CD4-positive, alpha-beta memory T cell (primary cell): ENCODE measurements around the gene MAPKAPK3. TPM values are rescaled to one million over a fixed set of nuclear protein-coding genes. Genes with fewer than 3 reads are reported as not detected.

ENCODE experiments used
- CTCF ChIA-PET: fragments of 350-600 bp; sonication (Branson Sonifier 250); formaldehyde crosslinking; loops from one replicate; lab custom pipeline; 2021; ENCODE audit warnings: inconsistent platforms; ENCODE audit not compliant: partially characterized antibody; lab: Charles Lee
- POLR2A ChIA-PET: fragments of 350-600 bp; sonication (Branson Sonifier 250); formaldehyde crosslinking; loops from one replicate; lab custom pipeline; 2021; ENCODE audit not compliant: partially characterized antibody; lab: Charles Lee
- DNase-seq, 5 donors: peaks; one replicate each; pipeline versions ENCODE4 v3.0.0 to v3.0.0-alpha.2; 2020 to 2022; ENCODE audit warnings: mixed read lengths in 1 of 5
- H3K27ac ChIP-seq: one replicate; pipeline ENCODE4 v1.7.0; 2013; ENCODE audit warnings: low read depth, low read length
- H3K27me3 ChIP-seq: 2 replicates; pipeline ENCODE4 v1.7.0; 2013; ENCODE audit warnings: mild to moderate bottlenecking, low read length, moderate library complexity; ENCODE audit not compliant: insufficient read depth
- H3K36me3 ChIP-seq: 2 replicates; pipeline ENCODE4 v1.7.0; 2013; ENCODE audit warnings: mild to moderate bottlenecking, low read length, moderate library complexity; ENCODE audit not compliant: insufficient read depth
- H3K4me1 ChIP-seq: 2 replicates; pipeline ENCODE4 v1.7.0; 2013; ENCODE audit warnings: mild to moderate bottlenecking, low read length, moderate library complexity; ENCODE audit not compliant: insufficient read depth
- H3K4me3 ChIP-seq, 2 donors: one replicate each; pipeline ENCODE4 v1.7.0; 2013; ENCODE audit warnings: low read length in 2 of 2, mild to moderate bottlenecking in 1 of 2
- H3K9me3 ChIP-seq, 2 donors: one replicate each; pipeline ENCODE4 v1.7.0; 2013; ENCODE audit warnings: low read length in 2 of 2, control low read depth in 1 of 2; ENCODE audit not compliant: control insufficient read depth in 1 of 2
- H3K27ac Mint-ChIP-seq, 7 donors: one replicate each; pipeline ENCODE4 v1.8.0; 2020 to 2021; ENCODE audit warnings: mixed read lengths in 7 of 7, mild to moderate bottlenecking in 6 of 7, inconsistent platforms in 3 of 7, moderate library complexity in 3 of 7
- H3K27me3 Mint-ChIP-seq, 2 donors: one replicate each; pipeline ENCODE4 v1.8.0; 2020 to 2021; ENCODE audit warnings: mixed read lengths in 2 of 2
- H3K36me3 Mint-ChIP-seq, 2 donors: one replicate each; pipeline ENCODE4 v1.8.0; 2020 to 2021; ENCODE audit warnings: mixed read lengths in 2 of 2, inconsistent platforms in 1 of 2, mild to moderate bottlenecking in 1 of 2
- H3K4me1 Mint-ChIP-seq, 4 donors: one replicate each; pipeline ENCODE4 v1.8.0; 2020 to 2021; ENCODE audit warnings: mixed read lengths in 4 of 4, mild to moderate bottlenecking in 1 of 4
- H3K4me3 Mint-ChIP-seq, 8 donors: one replicate each; pipeline ENCODE4 v1.8.0; 2020 to 2021; ENCODE audit warnings: mixed read lengths in 8 of 8, mild to moderate bottlenecking in 7 of 8, moderate library complexity in 6 of 8, inconsistent platforms in 3 of 8
- H3K9me3 Mint-ChIP-seq, 8 donors: one replicate each; pipeline ENCODE4 v1.8.0; 2020 to 2021; ENCODE audit warnings: mixed read lengths in 8 of 8, mild to moderate bottlenecking in 5 of 8, inconsistent platforms in 3 of 8, moderate library complexity in 1 of 8
- intact Hi-C: fragments of 100-400 bp; cut with micrococcal nuclease; formaldehyde crosslinking; loops from one replicate; pipeline ENCODE4 v1.15.1; 2023
- polyA plus RNA-seq, 2 donors: library from polyadenylated mRNA; unstranded; fragments of 300-500 nt; fragmentation: Illumina TruSeq; gene quantifications; one replicate each; pipeline ENCODE4 v1.2.3, GENCODE V29; 2021
- total RNA-seq, 2 experiments: library from RNA; stranded (reverse); gene quantifications; one replicate each; pipeline ENCODE4 v1.2.3, GENCODE V29; 2021

The MAPKAPK3 gene
- 10 to 100 TPM; 36.4 to 40.1 TPM for total RNA-seq
- 10 to 100 TPM; 71.2 to 93.2 TPM for polyA plus RNA-seq

DNA sequence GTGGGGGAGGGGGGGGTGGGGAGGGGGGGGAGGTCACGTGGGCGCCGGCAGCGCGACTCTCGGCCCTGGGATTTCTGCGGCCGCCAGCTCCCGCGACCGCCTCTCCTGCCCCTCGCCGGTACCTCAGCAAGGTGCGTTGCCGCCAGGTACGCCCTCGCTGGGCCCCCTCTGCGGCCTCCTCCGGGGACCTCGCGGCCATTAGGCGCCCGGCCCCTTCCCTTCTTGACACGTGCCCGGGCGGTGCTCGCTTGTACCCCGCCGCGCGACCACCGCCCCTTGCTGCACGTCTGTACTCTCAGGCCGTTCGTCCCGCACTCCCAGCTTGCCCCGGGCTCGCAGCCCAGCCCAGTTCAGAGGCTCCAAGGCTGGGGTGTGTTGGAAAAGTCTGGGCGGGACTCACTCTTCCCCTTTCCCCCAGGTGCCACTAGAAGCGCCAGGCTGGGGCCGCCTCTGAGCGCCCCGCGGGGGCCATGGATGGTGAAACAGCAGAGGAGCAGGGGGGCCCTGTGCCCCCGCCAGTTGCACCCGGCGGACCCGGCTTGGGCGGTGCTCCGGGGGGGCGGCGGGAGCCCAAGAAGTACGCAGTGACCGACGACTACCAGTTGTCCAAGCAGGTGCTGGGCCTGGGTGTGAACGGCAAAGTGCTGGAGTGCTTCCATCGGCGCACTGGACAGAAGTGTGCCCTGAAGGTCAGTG, at the start of gene MAPKAPK3:
Gene MAPKAPK3 (plus strand): TSS at position 56 of the 696 bp plus-strand sequence. CDS start 415 bp downstream, at position 471.
- Mint-ChIP-seq H3K27ac (peak within 1 kb of the TSS; percentile 90 to 99 (median 94)), H3K4me3 (peak within 1 kb of the TSS; percentile 85 to 95 (median 92)), H3K36me3 (peaks cover 0 to 26% of the 10 kb centered on the region in 2 donors), H3K4me1 (peaks cover 49 to 82% (median 66%) of the 10 kb centered on the region in 4 donors), H3K27me3 (no peaks in the 10 kb centered on the region), H3K9me3 (no peaks in the 10 kb centered on the region)
- POLR2A ChIA-PET: interaction anchor here (0.8 to 26.0 kb wide), 19 partner anchors 9 to 1065 kb away, joined by 3 to 1072 read pairs (median 10); partner anchors contain the start of genes C3orf18, DOCK3, HEMK1 and MANF
- H3K27me3 ChIP-seq: no peaks in the 10 kb centered on the region
- intact Hi-C loops: loop anchor here (1.0 to 2.0 kb wide), 6 partner anchors 354 to 1054 kb away; partner anchors contain the start of genes DCAF1 and TEX264
- H3K27ac ChIP-seq: peak within 1 kb of the TSS; percentile 89
- no peak for DNase-seq
- H3K4me3 ChIP-seq: peak within 1 kb of the TSS; percentile 75 to 89
- CTCF ChIA-PET: interaction anchor here (1.0 to 24.7 kb wide), 24 partner anchors 7 to 1064 kb away, joined by 3 to 996 read pairs (median 8); partner anchors contain the start of genes C3orf18, DOCK3, HEMK1 and RBM15B
- H3K36me3 ChIP-seq: no peaks in the 10 kb centered on the region
- H3K4me1 ChIP-seq: peaks cover 84% of the 10 kb centered on the region
- no peaks in the 10 kb centered on the region for H3K9me3 ChIP-seq

DNA sequence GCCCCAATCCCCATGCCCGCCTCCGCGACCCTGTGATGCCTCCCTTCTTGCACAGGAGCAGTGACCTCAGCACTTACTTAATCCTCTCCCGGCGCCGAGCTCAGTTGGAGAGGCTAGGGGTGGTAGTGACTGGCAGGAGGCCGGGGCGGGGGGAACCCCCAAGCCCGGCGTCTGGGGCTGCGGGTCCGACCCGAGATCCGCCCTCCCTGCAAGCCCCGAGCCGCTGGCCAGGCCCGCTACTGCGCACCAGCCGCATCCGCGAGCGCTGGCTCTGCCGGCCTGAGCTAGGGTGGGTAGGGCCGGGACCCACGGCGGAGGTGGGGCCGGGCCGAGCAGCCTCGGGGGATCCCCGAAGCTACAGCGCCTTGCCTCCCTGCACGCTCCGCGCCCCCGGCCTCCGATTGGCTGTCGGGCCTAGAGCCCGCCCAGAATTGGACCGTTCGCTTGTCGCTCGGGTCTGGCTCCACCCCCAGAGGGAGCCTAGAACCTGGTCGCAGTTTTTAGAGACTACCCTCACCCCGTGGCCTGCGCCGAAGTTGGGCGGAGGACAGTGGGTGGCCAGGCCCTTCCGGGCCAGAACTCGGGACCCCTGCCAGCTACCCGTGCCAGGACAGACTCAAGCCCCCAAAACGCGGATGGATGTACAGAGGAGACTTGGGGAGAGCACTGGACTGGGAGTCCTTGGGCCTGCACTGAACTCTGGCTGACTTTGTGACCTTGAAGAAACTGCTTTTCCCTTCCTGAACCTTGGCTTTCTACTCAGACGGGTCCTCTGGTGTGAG, 49.4 kb upstream of the MAPKAPK3 start, which contains the start of gene C3orf18:
Gene C3orf18 (minus strand): TSS at position 362 of the 782 bp plus-strand sequence. CDS start 2,048 bp downstream, outside the sequence.
- H3K27ac Mint-ChIP-seq: peak within 1 kb of the TSS; percentile 92 to 100 (median 99)
- Histone ChIP-seq H3K4me3 (peak within 1 kb of the TSS; percentile 54 to 88), H3K9me3 (no peaks in the 10 kb centered on the region), H3K27ac (peak within 1 kb of the TSS; percentile 83), H3K36me3 (peaks cover 7% of the 10 kb centered on the region), H3K4me1 (peaks cover 56% of the 10 kb centered on the region), H3K27me3 (no peaks in the 10 kb centered on the region)
- DNase-seq: peak; percentile 91 to 96 (median 92)
- H3K36me3 Mint-ChIP-seq: peaks cover 0 to 6% of the 10 kb centered on the region in 2 donors
- ChIA-PET CTCF (interaction anchor here (0.6 to 21.1 kb wide), 9 partner anchors 16 to 822 kb away, joined by 3 to 996 read pairs (median 3); partner anchors contain the start of genes CISH and MAPKAPK3), POLR2A (interaction anchor here (0.6 to 18.7 kb wide), 19 partner anchors 11 to 1416 kb away, joined by 3 to 1072 read pairs (median 5); partner anchors contain the start of genes CISH, CYB561D2, DCAF1 and HYAL3)
- peaks cover 30 to 67% (median 42%) of the 10 kb centered on the region in 4 donors for H3K4me1 Mint-ChIP-seq
- H3K9me3 Mint-ChIP-seq: no peaks in the 10 kb centered on the region
- peak within 1 kb of the TSS; percentile 93 to 98 (median 96) for H3K4me3 Mint-ChIP-seq
- H3K27me3 Mint-ChIP-seq: no peaks in the 10 kb centered on the region
- intact Hi-C loops: loop anchor here (2.0 to 5.0 kb wide), 2 partner anchors 200 to 933 kb away; partner anchors contain the start of gene DCAF1

DNA sequence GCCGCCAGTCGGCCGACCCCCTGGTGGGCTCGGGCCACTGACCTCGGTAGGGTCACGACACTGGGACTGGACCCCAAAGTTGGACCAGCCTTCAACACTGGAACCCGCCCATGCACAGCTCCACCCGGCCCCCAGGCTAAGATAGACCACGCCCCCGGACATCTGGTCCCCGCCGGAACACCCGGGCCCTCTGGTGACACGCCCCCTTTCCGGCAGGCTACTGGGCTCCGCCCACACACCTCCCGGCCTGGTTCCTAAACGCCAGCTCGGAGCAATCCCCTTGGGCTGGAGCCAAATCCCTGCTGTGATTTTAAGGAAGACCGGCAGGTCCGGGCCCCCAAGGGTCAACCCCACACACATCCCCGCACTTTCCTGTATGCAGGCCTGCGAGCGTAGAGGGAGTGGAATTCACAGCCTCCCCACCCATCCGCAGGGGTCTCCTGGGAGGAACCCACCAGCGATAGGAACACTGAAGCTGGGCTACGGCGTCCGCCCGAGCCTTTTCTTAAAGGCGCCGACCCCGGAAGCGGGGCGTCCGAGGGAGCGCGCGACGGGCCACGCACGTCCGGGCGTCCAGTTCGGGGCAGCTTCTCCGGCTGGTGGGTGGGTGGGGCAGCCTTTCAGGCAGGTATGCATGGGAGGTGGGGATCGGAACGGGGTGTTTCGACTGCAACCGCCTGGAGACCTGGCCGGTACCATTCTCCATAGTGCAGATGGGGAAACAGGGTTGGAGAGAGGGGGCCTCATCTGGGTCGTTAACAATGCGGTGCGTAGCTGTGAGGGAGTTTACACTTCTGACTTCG, 47.8 kb upstream of the MAPKAPK3 start, which contains the start of gene HEMK1:
Gene HEMK1 (plus strand): TSS at position 576 of the 803 bp plus-strand sequence. CDS start 1,583 bp downstream, outside the sequence.
- peak; percentile 90 to 92 (median 91) for DNase-seq
- Mint-ChIP-seq H3K9me3 (no peaks in the 10 kb centered on the region), H3K36me3 (peaks cover 0 to 6% of the 10 kb centered on the region in 2 donors), H3K27me3 (no peaks in the 10 kb centered on the region), H3K4me3 (peak within 1 kb of the TSS; percentile 93 to 98 (median 96)), H3K27ac (peak within 1 kb of the TSS; percentile 92 to 100 (median 98)), H3K4me1 (peaks cover 45 to 83% (median 57%) of the 10 kb centered on the region in 4 donors)
- Histone ChIP-seq H3K9me3 (no peaks in the 10 kb centered on the region), H3K36me3 (peaks cover 7% of the 10 kb centered on the region), H3K27ac (peak within 1 kb of the TSS; percentile 83), H3K27me3 (no peaks in the 10 kb centered on the region), H3K4me3 (peak within 1 kb of the TSS; percentile 88 to 93), H3K4me1 (peaks cover 71% of the 10 kb centered on the region)
- intact Hi-C loops: loop anchor here (1.0 to 5.0 kb wide), 3 partner anchors 202 to 932 kb away; partner anchors contain the start of gene DCAF1
- ChIA-PET POLR2A (interaction anchor here (0.6 to 18.7 kb wide), 32 partner anchors 9 to 1483 kb away, joined by 3 to 1072 read pairs (median 5); partner anchors contain the start of genes CISH, CYB561D2, DCAF1 and HYAL3), CTCF (interaction anchor here (1.0 to 21.1 kb wide), 6 partner anchors 9 to 221 kb away, joined by 3 to 996 read pairs (median 18); partner anchors contain the start of genes CISH and MAPKAPK3)

GRCh38 chr3:50570508-50571279, 46.3 kb upstream of the MAPKAPK3 start:
- Mint-ChIP-seq H3K27me3 (no peaks in the 10 kb centered on the region), H3K9me3 (no peaks in the 10 kb centered on the region), H3K4me1 (peaks cover 53 to 92% (median 66%) of the 10 kb centered on the region in 4 donors), H3K27ac (peak overlapping the region; percentile 54 to 100 (median 96)), H3K36me3 (peaks cover 0 to 6% of the 10 kb centered on the region in 2 donors), H3K4me3 (peak overlapping the region; percentile 93 to 98 (median 96))
- ChIA-PET POLR2A (interaction anchor here (0.5 to 18.7 kb wide), 12 partner anchors 10 to 929 kb away, joined by 3 to 1072 read pairs (median 16); partner anchors contain the start of genes CISH, CYB561D2, DCAF1 and MANF), CTCF (interaction anchor here (0.6 to 21.1 kb wide), 11 partner anchors 10 to 819 kb away, joined by 3 to 996 read pairs (median 4); partner anchors contain the start of genes CISH and MAPKAPK3)
- H3K27ac ChIP-seq: peak overlapping the region; percentile 83
- no peak for DNase-seq
- H3K4me3 ChIP-seq: no peak overlapping the region
- H3K27me3 ChIP-seq: no peaks in the 10 kb centered on the region
- intact Hi-C loops: no loop called here
- H3K9me3 ChIP-seq: no peaks in the 10 kb centered on the region
- H3K4me1 ChIP-seq: peaks cover 87% of the 10 kb centered on the region
- H3K36me3 ChIP-seq: peaks cover 7% of the 10 kb centered on the region

DNA sequence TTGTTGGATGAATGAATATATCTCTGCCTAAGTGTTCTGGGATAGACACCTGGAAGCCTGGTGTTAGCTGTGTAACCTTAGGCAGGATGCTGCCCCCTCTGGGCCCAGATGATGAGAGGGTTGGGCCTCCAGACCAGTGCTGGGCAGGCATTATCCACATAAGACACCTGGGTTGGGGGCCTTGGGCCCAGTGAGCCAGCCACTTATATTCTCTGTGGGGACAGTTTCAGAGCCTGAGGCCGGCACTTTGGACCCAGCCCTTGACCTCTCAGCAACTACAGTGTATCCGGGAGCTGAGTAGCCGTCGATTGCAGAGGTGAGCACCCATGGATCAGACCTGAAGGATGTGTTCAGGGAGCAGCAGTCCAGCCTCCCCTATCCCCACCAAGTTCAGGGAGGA, 45.5 kb upstream of the MAPKAPK3 start:
- POLR2A ChIA-PET: interaction anchor here (1.1 to 18.7 kb wide), 3 partner anchors 19 to 82 kb away, joined by 4 to 1072 read pairs (median 276); partner anchors contain the start of genes CISH and MAPKAPK3

More for the DNA sequence above, 45.5 kb upstream of the MAPKAPK3 start:
- Mint-ChIP-seq H3K9me3 (no peaks in the 10 kb centered on the region), H3K4me1 (peaks cover 53 to 97% (median 68%) of the 10 kb centered on the region in 4 donors), H3K27me3 (no peaks in the 10 kb centered on the region), H3K4me3 (peak overlapping the region in 2 of 8 donors; percentile 85 to 97), H3K27ac (peak overlapping the region in 4 of 7 donors; percentile 10 to 92 (median 77)), H3K36me3 (peaks cover 0 to 6% of the 10 kb centered on the region in 2 donors)
- Histone ChIP-seq H3K4me3 (no peak overlapping the region), H3K36me3 (peaks cover 7% of the 10 kb centered on the region), H3K4me1 (peaks cover 90% of the 10 kb centered on the region), H3K27ac (no peak overlapping the region), H3K9me3 (no peaks in the 10 kb centered on the region), H3K27me3 (no peaks in the 10 kb centered on the region)
- intact Hi-C loops: no loop called here
- CTCF ChIA-PET: interaction anchor here (1.8 to 21.1 kb wide), 4 partner anchors 18 to 82 kb away, joined by 5 to 996 read pairs (median 146); partner anchors contain the start of genes CISH and MAPKAPK3
- no peak for DNase-seq
